Measurements from ENCODE around the gene ZEB1.

DNA sequence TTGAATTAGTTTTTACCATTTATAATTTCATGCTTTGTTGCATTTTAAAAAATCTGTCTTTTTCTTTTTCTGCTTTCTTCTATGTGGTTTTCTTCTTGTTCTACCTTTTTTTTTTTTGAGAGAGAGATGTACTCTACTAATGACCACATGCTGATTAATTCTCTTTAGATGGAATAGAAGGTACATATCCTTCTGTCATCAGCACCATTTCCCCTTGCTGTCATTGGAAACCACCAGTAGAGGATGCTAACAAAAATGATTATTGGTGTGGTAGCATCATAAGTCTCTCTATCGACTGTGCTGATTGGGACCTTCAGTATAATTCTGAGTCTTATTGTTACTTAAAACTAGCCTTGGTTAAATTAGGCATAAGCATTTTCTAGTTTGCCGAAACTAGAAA is 3.6 kb downstream of the ZEB1 start:
- TF ChIP-seq POLR2AphosphoS5 (IDR thresholded peaks at IDR 0.05; ENCODE audit: borderline replicate concordance, low read depth, low read length) = no peak
- no peak for TF ChIP-seq EZH2 (IDR thresholded peaks at IDR 0.05)
